ENCODE measurements around the gene TFF2.

DNA sequence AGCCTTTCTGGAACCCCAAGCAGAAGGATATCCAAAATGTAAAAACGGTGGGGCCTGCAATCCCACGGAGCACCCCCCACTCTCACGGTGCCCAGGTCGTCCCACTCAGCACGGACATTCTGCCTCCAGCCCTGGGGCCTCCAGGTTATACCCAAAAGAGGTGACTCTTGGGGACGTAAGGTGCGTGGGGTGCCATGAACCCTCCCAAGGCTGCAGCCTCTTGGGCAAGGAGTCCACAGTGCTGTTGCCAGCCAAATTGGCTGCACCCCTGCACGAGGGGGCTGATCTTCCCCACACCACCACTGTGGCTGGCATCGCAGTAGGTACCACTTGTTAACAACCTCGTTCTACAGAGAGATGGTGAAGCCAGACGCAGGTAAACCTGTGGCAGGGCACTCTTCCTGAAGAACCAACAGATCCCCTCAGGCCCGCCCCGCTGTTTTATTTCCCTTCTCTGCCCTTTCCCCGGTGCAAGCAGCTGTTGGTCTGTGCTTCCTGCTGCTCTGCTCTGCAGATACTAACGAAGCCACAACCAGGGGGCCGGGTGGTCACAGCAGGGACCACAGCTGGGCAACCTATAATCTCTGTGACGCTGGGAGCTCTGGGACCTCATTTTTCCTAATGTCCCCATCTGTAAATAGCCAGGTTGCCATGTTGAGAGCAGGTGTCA lies 44.3 kb downstream of the TFF2 start:
- TF ChIP-seq, protein P1, sequence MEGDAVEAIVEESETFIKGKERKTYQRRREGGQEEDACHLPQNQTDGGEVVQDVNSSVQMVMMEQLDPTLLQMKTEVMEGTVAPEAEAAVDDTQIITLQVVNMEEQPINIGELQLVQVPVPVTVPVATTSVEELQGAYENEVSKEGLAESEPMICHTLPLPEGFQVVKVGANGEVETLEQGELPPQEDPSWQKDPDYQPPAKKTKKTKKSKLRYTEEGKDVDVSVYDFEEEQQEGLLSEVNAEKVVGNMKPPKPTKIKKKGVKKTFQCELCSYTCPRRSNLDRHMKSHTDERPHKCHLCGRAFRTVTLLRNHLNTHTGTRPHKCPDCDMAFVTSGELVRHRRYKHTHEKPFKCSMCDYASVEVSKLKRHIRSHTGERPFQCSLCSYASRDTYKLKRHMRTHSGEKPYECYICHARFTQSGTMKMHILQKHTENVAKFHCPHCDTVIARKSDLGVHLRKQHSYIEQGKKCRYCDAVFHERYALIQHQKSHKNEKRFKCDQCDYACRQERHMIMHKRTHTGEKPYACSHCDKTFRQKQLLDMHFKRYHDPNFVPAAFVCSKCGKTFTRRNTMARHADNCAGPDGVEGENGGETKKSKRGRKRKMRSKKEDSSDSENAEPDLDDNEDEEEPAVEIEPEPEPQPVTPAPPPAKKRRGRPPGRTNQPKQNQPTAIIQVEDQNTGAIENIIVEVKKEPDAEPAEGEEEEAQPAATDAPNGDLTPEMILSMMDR (IDR thresholded peaks at IDR 0.05) = no peak
- TF ChIP-seq POLR2A (IDR thresholded peaks at IDR 0.05) = no peak
